Measurements from ENCODE around the gene CALD1.

DNA sequence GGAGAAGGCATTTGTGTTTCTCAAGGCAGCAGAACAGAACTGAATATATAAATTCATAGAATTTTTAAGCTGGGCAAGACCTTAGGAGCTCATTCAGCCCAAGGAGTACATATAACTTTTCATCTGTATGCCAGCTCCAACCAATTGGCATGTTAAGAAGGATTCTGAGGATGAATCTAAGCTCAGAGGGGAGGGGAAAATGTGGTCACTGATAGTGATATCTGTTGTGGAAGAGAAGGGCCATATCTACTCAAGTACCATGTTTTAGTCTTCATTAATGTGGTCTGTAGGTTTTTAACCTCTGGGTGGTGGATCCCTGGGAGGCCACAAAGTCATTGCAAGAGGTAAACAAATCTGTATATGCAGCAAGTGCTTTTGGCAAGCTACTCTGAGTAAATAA, 6.4 kb downstream of the CALD1 start:
- TF ChIP-seq, protein P1, sequence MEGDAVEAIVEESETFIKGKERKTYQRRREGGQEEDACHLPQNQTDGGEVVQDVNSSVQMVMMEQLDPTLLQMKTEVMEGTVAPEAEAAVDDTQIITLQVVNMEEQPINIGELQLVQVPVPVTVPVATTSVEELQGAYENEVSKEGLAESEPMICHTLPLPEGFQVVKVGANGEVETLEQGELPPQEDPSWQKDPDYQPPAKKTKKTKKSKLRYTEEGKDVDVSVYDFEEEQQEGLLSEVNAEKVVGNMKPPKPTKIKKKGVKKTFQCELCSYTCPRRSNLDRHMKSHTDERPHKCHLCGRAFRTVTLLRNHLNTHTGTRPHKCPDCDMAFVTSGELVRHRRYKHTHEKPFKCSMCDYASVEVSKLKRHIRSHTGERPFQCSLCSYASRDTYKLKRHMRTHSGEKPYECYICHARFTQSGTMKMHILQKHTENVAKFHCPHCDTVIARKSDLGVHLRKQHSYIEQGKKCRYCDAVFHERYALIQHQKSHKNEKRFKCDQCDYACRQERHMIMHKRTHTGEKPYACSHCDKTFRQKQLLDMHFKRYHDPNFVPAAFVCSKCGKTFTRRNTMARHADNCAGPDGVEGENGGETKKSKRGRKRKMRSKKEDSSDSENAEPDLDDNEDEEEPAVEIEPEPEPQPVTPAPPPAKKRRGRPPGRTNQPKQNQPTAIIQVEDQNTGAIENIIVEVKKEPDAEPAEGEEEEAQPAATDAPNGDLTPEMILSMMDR (conservative IDR thresholded peaks at IDR 0.05; ENCODE audit: low read length), result no peak
- TF ChIP-seq EZH2phosphoT487 (IDR thresholded peaks at IDR 0.05; ENCODE audit: borderline replicate concordance), result no peak

All from Loucy (cell line).